GM04503 (cell line): ENCODE results near the gene UNC5C.

Source experiments
- DNase-seq: peaks from one replicate; pipeline ENCODE4 v3.0.0-alpha.2; 2012; ENCODE audit warnings: low read depth

Gene UNC5C

GRCh38 chr4:95517576-95518345 is 31.0 kb downstream of the UNC5C start:
- DNase-seq, result no peak

- DNase-seq, result no peak
Measured at GRCh38 chr4:95516528-95517017, 32.2 kb downstream of the UNC5C start.

- DNase-seq, result no peak
Measured at GRCh38 chr4:95515589-95515988, 33.2 kb downstream of the UNC5C start.

- no peak for DNase-seq
Measured at GRCh38 chr4:95513022-95513421, 35.8 kb downstream of the UNC5C start.

- no peak for DNase-seq
Measured at GRCh38 chr4:95511477-95511876, 37.3 kb downstream of the UNC5C start.

- DNase-seq, result no peak
Measured at GRCh38 chr4:95510877-95511276, 37.9 kb downstream of the UNC5C start.

GRCh38 chr4:95510145-95510544 is 38.6 kb downstream of the UNC5C start:
- no peak for DNase-seq

- no peak for DNase-seq
Measured at GRCh38 chr4:95508421-95508820, 40.4 kb downstream of the UNC5C start.

- DNase-seq, result no peak
Measured at GRCh38 chr4:95507561-95507960, 41.2 kb downstream of the UNC5C start.

- no peak for DNase-seq
Measured at GRCh38 chr4:95507147-95507546, 41.6 kb downstream of the UNC5C start.

- no peak for DNase-seq
Measured at GRCh38 chr4:95506264-95506663, 42.5 kb downstream of the UNC5C start.

GRCh38 chr4:95505799-95506198 is 43.0 kb downstream of the UNC5C start:
- no peak for DNase-seq

- no peak for DNase-seq
Measured at GRCh38 chr4:95505151-95505550, 43.6 kb downstream of the UNC5C start.

GRCh38 chr4:95504501-95504900 is 44.3 kb downstream of the UNC5C start:
- no peak for DNase-seq

- no peak for DNase-seq
Measured at GRCh38 chr4:95500361-95500760, 48.4 kb downstream of the UNC5C start.

GRCh38 chr4:95499291-95499696 is 49.5 kb downstream of the UNC5C start:
- no peak for DNase-seq

GRCh38 chr4:95494186-95494585 is 54.6 kb downstream of the UNC5C start:
- DNase-seq, result no peak

- no peak for DNase-seq
Measured at GRCh38 chr4:95478679-95479078, 70.1 kb downstream of the UNC5C start.

- no peak for DNase-seq
Measured at GRCh38 chr4:95476121-95476520, 72.7 kb downstream of the UNC5C start.

- DNase-seq, result no peak
Measured at GRCh38 chr4:95472534-95472933, 76.2 kb downstream of the UNC5C start.

- no peak for DNase-seq
Measured at GRCh38 chr4:95470622-95471021, 78.2 kb downstream of the UNC5C start.

GRCh38 chr4:95469617-95470016 is 79.2 kb downstream of the UNC5C start:
- no peak for DNase-seq

GRCh38 chr4:95466791-95467190 is 82.0 kb downstream of the UNC5C start:
- DNase-seq, result no peak

- no peak for DNase-seq
Measured at GRCh38 chr4:95465010-95465409, 83.8 kb downstream of the UNC5C start.
